Spinal cord (tissue), 10 donors: ENCODE data around the gene WIPF3. TPM values are rescaled to one million over a fixed set of nuclear protein-coding genes. Genes with fewer than 3 reads are reported as not detected.

ENCODE experiments used
- DNase-seq, 6 donors: peaks; one replicate each; pipeline versions ENCODE4 v3.0.0 to v3.0.0-alpha.2; 2013 to 2015; ENCODE audit warnings: low spot score in 6 of 6, low read depth in 4 of 6
- H3K27ac ChIP-seq: one replicate; pipeline ENCODE4 v1.5.1; 2013; ENCODE audit warnings: low read depth, low read length, control low read depth
- H3K27me3 ChIP-seq: one replicate; pipeline ENCODE4 v1.6.1; 2013; ENCODE audit warnings: low read length; ENCODE audit not compliant: control insufficient read depth, insufficient read depth
- H3K36me3 ChIP-seq: one replicate; pipeline ENCODE4 v1.6.1; 2013; ENCODE audit warnings: low read length; ENCODE audit not compliant: control insufficient read depth, insufficient read depth
- H3K4me1 ChIP-seq: one replicate; pipeline ENCODE4 v1.6.1; 2013; ENCODE audit warnings: low read length; ENCODE audit not compliant: control insufficient read depth, insufficient read depth
- H3K4me3 ChIP-seq: one replicate; pipeline ENCODE4 v1.5.1; 2013; ENCODE audit warnings: low read depth, low read length, control low read depth
- H3K9me3 ChIP-seq: one replicate; pipeline ENCODE4 v1.6.1; 2013; ENCODE audit warnings: low read length; ENCODE audit not compliant: control insufficient read depth, insufficient read depth
- WGBS: methylation state at CpG from one replicate; pipeline ENCODE4 v1.1.5; 2013; ENCODE audit warnings: missing lambda C conversion rate; ENCODE audit not compliant: insufficient coverage; 5-methylcytosine and 5-hydroxymethylcytosine counted together
- polyA plus RNA-seq, 2 donors: library from polyadenylated mRNA; unstranded; fragments of 120-200 nt; gene quantifications; one replicate each; pipeline ENCODE4 v1.2.1, GENCODE V29; 2013; ENCODE audit not compliant: insufficient read length in 2 of 2
- small RNA-seq: library from RNA; depleted of rRNA; stranded (forward); fragments of <200 nt; gene quantifications from one replicate; pipeline ENCODE3, GENCODE V24; 2014; ENCODE audit warnings: low replicate concordance
- total RNA-seq, 2 donors: library from RNA; depleted of rRNA in 1 of 2; stranded (reverse); fragments of 120-200 nt in 1 of 2; fragments of >200 nt in 1 of 2; gene quantifications; one replicate each; pipeline versions ENCODE4 v1.2.3 to v1.2.4, GENCODE V29; 2013 to 2014
- donor health status: healthy.

Gene WIPF3
- total and polyA plus RNA-seq, 4 donors: 4.5 to 17.8 (median 11.1) TPM

DNA sequence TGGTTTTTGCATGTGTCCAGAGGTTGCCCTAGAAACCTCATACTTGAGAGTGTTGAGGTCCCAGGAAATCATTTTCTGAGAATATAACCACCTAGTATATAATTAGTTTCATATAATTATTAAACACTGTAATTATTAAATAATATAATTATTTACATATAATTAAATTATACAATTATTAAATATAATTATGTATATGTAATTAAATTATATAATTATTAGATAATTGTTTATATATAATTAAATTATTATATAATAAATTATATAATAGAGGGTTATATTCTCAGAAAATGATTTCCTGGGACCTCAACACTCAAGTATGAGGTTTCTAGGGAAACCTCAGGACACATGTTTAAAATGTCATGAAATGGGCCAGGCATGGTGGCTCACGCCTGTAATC lies 155.7 kb downstream of the WIPF3 start:
- no peaks in the 10 kb centered on the region for H3K9me3 ChIP-seq
- DNase-seq: no peak
- no peaks in the 10 kb centered on the region for H3K27me3 ChIP-seq
- H3K27ac ChIP-seq: no peak overlapping the region
- peaks cover 4% of the 10 kb centered on the region for H3K36me3 ChIP-seq
- peaks cover 14% of the 10 kb centered on the region for H3K4me1 ChIP-seq
- no peak overlapping the region for H3K4me3 ChIP-seq
- 100% methylated on average over 1 of the region's 1 CpG for WGBS

DNA sequence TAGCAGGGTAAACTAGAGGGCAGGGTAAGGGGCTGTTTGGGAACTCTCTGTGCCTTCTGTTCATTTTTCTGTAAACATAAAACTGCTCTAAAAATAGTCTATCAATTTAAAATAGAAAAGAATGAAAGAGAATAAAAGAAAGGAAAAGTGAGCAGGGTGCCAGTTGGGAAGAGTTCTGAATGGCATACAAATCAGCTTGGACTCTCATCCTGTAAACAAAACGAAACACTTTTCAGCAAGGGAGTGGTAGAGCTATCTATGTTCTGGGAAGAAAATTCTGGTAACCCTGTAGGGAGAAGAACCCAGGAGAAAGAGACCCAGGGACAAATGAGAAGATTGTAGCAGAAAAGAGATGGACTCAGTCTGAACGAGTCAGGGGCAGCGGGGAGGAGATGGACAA lies 158.7 kb downstream of the WIPF3 start:
- H3K36me3 ChIP-seq: peaks cover 4% of the 10 kb centered on the region
- peaks cover 19% of the 10 kb centered on the region for H3K4me1 ChIP-seq
- H3K27ac ChIP-seq: no peak overlapping the region
- no peak overlapping the region for H3K4me3 ChIP-seq
- 33% methylated on average over 3 of the region's 3 CpGs for WGBS
- no peaks in the 10 kb centered on the region for H3K27me3 ChIP-seq
- peak in 1 of 6 donors; percentile 24 for DNase-seq
- no peaks in the 10 kb centered on the region for H3K9me3 ChIP-seq

Small RNA genes lying within 50 kb of the gene (small RNA-seq; reads per million reads assigned to genes)
- not detected for gene RF01210

Other genes with a start within 250 kb of the WIPF3 start
- gene PRR15, start 242.7 kb upstream of the WIPF3 start, total RNA-seq: 1 to 10 TPM in 1 of 2 donors, under 1 TPM in 1; 0.30 to 1.2 TPM
- under 1 TPM; 0.29 to 0.38 TPM for gene PRR15, start 242.7 kb upstream of the WIPF3 start, polyA plus RNA-seq
- 100 to 1,000 TPM in 1 of 2 donors, 10 to 100 TPM in 1; 78.2 to 144 TPM for gene SCRN1, start 183.3 kb downstream of the WIPF3 start, total RNA-seq
- gene SCRN1, start 183.3 kb downstream of the WIPF3 start, polyA plus RNA-seq: 100 to 1,000 TPM; 150 to 185 TPM
- gene FKBP14, start 220.2 kb downstream of the WIPF3 start, total RNA-seq: 10 to 100 TPM; 31.0 to 33.2 TPM
- 10 to 100 TPM; 13.3 to 13.5 TPM for gene FKBP14, start 220.2 kb downstream of the WIPF3 start, polyA plus RNA-seq
- 10 to 100 TPM; 18.0 to 22.6 TPM for gene PLEKHA8, start 221.9 kb downstream of the WIPF3 start, total RNA-seq
- gene PLEKHA8, start 221.9 kb downstream of the WIPF3 start, polyA plus RNA-seq: 10 to 100 TPM; 13.8 to 20.0 TPM